HG03432 (cell line): ENCODE data around the gene DNAH7.
A peak's percentile ranks its signal among the peaks of the same experiment; 100 is the strongest.

Experiments used
- ATAC-seq: cut with Tn5 transposase; IDR thresholded peaks from one replicate; pipeline ENCODE4 v1.9.1; 2021; ENCODE audit warnings: mild to moderate bottlenecking, moderate library complexity; ENCODE audit not compliant: unreplicated experiment

Gene DNAH7

GRCh38 chr2:195871326-195871725 is 197.3 kb downstream of the DNAH7 start:
- ATAC-seq: no peak

- no peak for ATAC-seq
Observed at GRCh38 chr2:195864316-195864715, 204.3 kb downstream of the DNAH7 start.

GRCh38 chr2:195863564-195863963 is 205.1 kb downstream of the DNAH7 start:
- ATAC-seq: no peak

- ATAC-seq: no peak
Observed at GRCh38 chr2:195863121-195863520, 205.5 kb downstream of the DNAH7 start.

GRCh38 chr2:195861821-195862220 is 206.8 kb downstream of the DNAH7 start:
- ATAC-seq: no peak

- ATAC-seq: no peak
Observed at GRCh38 chr2:195859513-195859912, 209.1 kb downstream of the DNAH7 start.

GRCh38 chr2:195857132-195857531 is 211.5 kb downstream of the DNAH7 start:
- no peak for ATAC-seq

GRCh38 chr2:195850764-195851163 is 217.9 kb downstream of the DNAH7 start:
- no peak for ATAC-seq

GRCh38 chr2:195848119-195848899 is 220.3 kb downstream of the DNAH7 start:
- no peak for ATAC-seq

GRCh38 chr2:195842932-195843331 is 225.7 kb downstream of the DNAH7 start:
- ATAC-seq: peak; percentile 56

GRCh38 chr2:195838002-195838401 is 230.6 kb downstream of the DNAH7 start:
- ATAC-seq: no peak

- ATAC-seq: no peak
Observed at GRCh38 chr2:195836002-195836401, 232.6 kb downstream of the DNAH7 start.

- ATAC-seq: no peak
Observed at GRCh38 chr2:195834836-195835235, 233.8 kb downstream of the DNAH7 start.

- no peak for ATAC-seq
Observed at GRCh38 chr2:195830968-195831950, 237.4 kb downstream of the DNAH7 start.

GRCh38 chr2:195824478-195824877 is 244.2 kb downstream of the DNAH7 start:
- ATAC-seq: no peak

- no peak for ATAC-seq
Observed at GRCh38 chr2:195823206-195823605, 245.4 kb downstream of the DNAH7 start.

GRCh38 chr2:195821566-195821932 is 247.1 kb downstream of the DNAH7 start:
- ATAC-seq: no peak

GRCh38 chr2:195820867-195821565 is 247.6 kb downstream of the DNAH7 start:
- ATAC-seq: no peak

- ATAC-seq: no peak
Observed at GRCh38 chr2:195820373-195820772, 248.3 kb downstream of the DNAH7 start.

GRCh38 chr2:195819276-195819675 is 249.4 kb downstream of the DNAH7 start:
- ATAC-seq: no peak

GRCh38 chr2:195818526-195818925 is 250.1 kb downstream of the DNAH7 start:
- no peak for ATAC-seq
